Skin epidermis (tissue), 12 donors: ENCODE results near the gene SLC6A2.
A peak's percentile ranks its signal among the peaks of the same experiment; 100 is the strongest.
"Not testable (repeated sequence)": the region's sequence is repeated elsewhere in the genome, so short reads cannot be mapped to it uniquely, and the experiment has no call there.

Experiments used
- H3K27ac ChIP-seq, 21 experiments: fragments of 200-600 bp; sonication (generic) in 11 of 21; one replicate each; pipeline ENCODE4 v1.5.0; 2020; ENCODE audit warnings: mild to moderate bottlenecking in 3 of 21, inconsistent platforms in 2 of 21, moderate library complexity in 2 of 21
- H3K4me3 ChIP-seq, 7 experiments: fragments of 200-600 bp; sonication (generic) in 2 of 7; one replicate each; pipeline ENCODE4 v1.5.0; 2020; ENCODE audit warnings: inconsistent platforms in 2 of 7, mild to moderate bottlenecking in 2 of 7, moderate library complexity in 1 of 7

The SLC6A2 gene

DNA sequence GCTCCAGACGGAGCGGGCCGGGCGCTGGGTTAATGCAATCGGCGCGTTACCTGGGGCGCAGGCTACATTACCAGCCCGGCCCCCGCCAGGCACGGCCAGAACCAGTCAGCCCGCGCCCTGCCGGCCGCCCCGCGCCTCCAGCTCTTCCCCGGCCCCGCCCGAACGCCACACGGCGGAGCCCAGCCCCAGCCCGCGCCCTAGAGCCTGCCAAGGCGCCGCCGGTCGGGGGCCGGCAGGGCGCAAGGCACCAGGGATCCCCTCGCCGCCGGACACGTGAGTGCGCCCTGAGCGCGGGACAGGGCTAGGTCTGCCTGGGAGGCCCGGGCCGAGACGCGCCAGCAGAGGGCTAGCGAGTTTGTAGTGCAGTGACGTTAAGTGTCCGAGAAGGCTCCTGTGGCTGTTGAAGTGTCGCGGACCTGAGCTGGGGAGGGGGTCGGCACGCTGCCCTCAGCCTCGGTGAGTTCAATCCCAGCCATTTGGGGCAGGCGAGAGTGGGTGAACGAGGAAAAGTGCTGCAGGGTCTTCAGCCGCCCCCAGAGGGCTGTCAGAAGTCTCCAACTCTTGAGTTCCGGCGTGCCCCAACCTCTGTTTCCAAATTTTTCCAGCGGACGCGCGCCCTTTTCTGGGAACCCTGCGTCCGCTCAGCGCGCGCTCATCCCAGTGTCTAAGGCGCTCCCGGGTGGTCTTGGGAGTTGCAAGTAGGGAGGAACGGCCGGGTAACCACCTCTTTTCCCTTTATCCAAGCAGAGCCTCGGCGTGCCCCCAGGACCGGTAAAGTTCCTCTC, at the start of gene SLC6A2:
Gene SLC6A2 (plus strand): TSS at position 92 of the 785 bp plus-strand sequence. CDS start 707 bp downstream, outside the sequence.
- no peak within 1 kb of the TSS for H3K27ac ChIP-seq
- H3K4me3 ChIP-seq = peak within 1 kb of the TSS; percentile 11 to 41 (median 20)

DNA sequence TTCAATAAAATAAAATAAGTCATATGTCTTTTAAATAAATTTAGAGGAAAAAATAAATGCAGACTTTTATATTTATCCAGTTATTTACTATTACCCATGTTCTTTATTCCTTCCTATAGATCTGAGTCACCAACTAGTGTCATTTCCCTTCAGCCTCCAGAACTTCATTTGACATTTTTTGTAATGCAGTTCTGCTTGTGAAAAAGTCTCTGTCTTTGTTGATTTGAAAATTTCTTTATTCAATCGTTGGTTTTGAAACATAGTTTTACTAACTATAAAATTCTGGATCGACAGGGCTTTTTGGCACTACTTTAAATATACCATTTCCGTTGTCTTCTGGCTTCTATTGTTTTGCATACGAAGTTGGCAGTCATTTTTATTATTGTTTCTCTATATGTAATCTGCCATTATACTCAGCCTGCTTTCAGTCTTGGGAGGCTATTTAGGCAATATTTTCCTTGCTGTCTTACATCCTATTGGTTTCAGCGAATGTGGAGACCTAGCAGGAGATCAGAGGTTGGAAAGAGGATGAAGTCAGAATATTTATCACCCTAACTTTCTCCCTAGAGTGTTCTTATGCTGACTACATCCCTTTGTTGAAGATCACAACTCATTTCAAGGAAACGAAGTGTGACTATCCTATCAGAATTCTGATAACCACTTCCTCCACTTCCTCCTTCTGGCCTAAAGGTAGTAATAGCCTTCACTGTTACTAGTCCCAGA, 42.0 kb upstream of the SLC6A2 start:
- Histone ChIP-seq H3K4me3 (no peak overlapping the region), H3K27ac (no peak overlapping the region)

DNA sequence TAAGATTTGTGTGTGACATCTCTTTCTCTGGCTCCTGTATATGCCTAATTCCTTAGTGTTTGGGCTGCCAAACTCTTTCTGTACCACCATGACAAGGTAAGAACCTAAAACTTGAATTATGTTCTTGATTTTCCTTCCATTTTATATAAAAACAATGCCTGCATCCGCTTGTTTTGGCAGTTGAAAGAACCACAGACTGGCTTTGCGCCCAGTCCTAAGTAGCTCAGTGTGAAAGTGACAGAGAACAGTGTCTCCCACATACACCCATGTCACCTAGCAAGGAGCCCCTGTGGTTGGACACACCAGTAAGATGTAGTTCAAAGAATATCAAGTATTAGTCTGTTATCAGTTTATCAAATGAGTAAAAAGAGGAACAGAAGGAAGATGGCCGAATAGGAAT, 40.7 kb upstream of the SLC6A2 start:
- Histone ChIP-seq H3K4me3 (no peak overlapping the region), H3K27ac (no peak overlapping the region)

DNA sequence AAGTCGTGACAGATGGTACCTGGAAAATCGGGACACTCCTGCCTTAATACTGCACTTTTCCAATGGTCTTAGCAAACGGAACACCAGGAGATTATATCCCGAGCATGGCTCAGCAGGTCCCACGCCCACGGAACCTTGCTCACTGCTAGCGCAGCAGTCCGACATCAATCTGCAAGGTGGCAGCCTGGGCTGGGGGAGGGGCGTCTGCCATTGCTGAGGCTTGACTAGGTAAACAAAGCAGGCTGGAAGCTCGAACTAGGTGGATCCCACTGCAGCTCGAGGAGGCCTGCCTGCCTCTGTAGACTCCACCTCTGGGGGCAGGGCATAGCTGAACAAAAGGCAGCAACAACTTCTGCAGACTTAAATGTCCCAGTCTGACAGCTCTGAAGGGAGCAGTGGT, 40.1 kb upstream of the SLC6A2 start:
- not testable (repeated sequence) for H3K27ac ChIP-seq, H3K4me3 ChIP-seq

DNA sequence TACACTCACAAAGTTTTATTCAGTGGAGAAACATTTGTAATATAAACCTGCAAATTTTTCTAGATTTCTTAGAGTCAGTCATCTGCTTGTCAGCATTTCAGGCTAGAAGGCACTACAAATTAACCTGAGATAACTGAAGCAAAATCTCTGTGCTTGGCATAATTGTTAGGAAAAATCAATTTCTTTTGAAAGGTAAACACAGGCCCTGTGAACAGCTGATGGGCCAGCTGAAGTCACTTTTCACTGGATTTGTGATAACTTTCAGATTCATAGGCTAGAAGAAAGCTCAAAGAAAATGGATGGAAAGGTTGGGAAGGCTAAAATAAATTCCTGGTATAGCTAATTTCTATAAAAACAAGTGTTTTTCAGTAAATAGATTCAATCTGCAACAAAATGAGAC, 34.0 kb upstream of the SLC6A2 start:
- no peak overlapping the region for H3K27ac ChIP-seq
- H3K4me3 ChIP-seq = no peak overlapping the region

DNA sequence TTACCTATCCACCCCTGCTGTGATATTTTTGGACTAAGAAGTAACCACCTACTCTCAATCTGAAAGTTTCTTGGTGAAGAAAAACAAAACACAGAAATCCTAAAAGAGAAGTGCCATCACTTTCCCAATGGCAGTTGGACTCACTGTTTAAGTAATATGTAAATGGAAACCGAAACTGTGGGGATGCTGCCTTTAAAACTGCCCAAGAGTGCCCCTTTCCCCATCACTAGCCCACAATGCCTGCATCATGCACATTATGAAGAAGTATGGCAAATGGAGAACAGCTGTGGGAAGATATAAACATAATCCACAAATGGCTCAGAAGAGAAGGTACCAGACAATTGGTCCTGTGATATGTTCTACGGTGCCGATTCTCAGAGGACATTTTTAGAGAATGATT, 33.5 kb upstream of the SLC6A2 start:
- H3K4me3 ChIP-seq = no peak overlapping the region
- H3K27ac ChIP-seq = no peak overlapping the region

DNA sequence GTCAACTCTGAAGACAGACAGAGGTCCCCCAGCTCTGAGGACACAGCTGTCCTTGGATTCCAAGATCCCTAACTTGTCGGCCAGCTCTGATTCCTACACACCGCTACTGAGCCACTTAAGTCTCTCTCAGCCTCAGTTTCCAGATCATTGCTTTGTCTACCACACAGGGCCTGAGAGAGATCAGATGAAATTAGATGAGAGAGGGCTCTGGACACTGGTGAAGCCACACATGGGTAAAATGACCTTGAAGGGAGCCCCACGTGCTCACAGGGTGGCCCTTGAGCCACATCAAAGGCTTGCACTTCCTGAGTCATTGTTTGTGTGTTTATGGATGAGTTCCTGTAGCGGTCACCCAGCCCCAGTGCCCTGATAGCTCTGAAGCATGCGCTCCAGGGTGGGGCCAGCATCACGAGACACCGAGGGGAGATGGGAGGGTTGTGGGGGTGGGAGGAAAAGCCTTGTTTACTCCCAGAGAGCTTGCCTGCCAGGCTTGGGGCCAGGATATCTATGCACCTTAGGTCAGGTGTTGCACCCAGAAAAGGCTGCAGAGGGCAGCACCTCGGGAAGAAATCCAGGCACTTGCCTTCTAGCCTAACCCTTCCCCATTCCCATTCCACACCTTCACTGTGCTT, 32.7 kb upstream of the SLC6A2 start:
- no peak overlapping the region for H3K27ac ChIP-seq
- no peak overlapping the region for H3K4me3 ChIP-seq

DNA sequence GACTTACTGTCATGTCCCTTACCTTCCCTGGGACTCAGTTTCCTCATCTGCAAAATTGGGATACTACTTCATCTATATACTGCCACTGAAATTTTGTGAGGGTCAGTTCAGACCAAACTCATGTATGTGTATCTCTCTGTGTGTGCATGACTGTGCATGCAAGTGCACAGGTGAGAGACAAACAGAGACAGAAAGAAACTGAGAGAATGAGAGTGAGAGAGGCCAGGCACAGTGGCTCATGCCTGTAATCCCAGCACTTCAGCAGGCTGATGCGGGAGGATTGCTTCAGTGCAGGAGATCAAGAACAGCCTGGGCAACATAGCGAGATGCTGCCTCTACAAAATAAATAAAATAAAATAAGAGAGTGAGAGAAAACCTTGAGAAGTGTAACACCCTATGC, 32.1 kb upstream of the SLC6A2 start:
- Histone ChIP-seq H3K27ac (no peak overlapping the region), H3K4me3 (no peak overlapping the region)

DNA sequence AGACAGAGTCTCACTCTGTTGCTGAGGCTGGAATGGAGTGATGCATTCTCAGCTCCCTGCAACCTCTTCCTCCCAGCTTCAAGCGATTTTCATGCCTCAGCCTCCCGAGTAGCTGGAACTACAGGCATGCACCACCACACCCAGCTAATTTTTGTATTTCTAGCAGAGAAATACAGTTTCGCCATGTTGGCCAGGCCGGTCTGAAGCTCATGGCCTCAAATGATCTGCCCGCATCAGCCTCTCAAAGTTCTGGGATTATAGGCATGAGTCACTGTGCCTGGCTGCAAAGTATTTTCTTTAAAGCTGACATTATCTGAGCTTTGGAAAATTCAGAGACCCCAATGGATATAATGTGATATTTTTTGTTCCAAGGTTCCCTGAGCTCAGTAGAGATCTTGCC, 31.1 kb upstream of the SLC6A2 start:
- Histone ChIP-seq H3K4me3 (no peak overlapping the region), H3K27ac (no peak overlapping the region)

DNA sequence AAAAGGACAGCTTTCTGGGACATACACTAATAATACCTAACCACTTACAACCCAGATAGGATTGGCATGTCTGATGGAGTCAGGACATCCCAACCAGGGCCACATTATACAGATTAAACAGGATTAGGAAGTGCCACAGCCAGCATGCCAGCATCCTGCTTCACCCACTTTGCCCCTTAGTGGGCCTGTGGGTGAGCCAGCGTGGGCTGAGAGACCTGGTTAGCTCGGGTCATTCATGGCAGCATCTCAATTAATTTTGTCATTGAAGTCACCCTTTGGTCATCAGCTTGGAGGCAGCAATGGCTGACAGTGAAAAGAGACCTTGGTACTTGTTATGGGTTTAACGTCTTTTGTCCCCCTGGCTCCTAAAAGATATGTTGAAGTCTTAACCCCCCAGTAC, 29.9 kb upstream of the SLC6A2 start:
- H3K4me3 ChIP-seq = no peak overlapping the region
- no peak overlapping the region for H3K27ac ChIP-seq

DNA sequence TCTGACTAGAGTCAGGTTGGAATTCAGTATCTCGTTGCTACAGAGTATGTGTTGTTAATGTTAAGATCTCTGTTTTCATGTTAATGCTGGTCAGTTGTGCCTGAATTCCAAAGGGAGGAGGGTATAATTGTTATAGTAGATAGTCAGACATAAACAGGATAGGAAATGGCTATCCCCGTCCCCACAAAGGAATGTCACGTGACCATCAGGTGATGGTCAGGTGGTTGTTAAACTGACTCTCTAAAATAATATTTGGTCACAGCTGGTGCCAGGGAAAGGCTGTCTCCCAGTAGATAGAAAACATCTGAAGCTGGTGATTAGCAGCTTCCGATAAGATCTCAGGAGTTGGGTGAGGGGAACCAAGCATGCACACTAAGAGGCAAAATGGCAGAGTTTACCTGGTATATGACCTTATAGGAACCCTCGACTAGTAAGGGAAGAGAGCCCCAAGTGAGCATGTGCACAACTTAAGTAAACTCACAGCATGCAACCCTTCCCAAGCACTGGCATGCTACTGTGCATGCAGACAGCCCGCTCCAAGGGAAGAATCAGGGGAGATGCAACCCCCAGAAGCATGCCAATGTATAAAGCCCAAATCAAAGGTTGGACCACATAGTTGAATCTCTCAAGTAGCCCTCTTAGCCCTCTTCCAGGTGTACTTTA, 27.4 kb upstream of the SLC6A2 start:
- H3K4me3 ChIP-seq = no peak overlapping the region
- H3K27ac ChIP-seq = no peak overlapping the region

DNA sequence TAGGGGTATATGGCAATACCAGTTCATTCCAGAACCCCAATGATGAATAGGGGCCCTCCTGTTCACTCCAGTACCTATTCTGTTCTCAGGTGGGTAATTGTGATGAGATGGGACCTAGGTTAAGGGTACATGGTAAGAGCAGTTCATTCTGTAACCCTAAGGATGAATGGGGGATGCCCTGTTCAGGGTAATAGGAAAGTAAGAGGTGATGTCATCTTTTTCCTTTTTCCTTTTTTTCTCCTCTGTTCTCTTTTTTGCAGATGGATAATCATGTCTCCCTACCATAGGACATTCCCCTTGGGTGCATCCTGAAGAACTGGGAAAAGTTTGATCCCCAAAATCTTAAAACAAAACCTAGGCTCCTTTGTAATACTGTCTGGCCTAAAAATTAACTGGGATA, 25.0 kb upstream of the SLC6A2 start:
- H3K4me3 ChIP-seq = no peak overlapping the region
- no peak overlapping the region for H3K27ac ChIP-seq

DNA sequence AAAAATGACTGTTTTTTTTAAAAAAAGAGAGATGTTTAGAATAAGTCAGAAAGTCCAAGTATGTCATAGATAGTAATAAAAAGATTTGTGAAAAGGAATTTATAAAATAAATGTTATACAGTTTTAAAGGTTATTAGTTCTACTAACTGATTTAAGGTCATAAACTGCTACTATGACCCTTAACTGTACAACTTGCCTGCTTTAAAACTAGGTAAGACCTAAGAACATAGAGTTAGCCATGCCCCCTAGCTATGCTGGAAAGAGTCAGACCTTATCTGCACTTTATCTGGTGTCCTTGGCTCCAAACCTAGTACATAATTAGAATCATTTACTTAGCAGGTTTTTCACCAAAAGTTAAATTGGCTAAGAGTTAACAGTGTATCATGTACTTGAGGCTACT, 23.5 kb upstream of the SLC6A2 start:
- Histone ChIP-seq H3K4me3 (no peak overlapping the region), H3K27ac (no peak overlapping the region)

DNA sequence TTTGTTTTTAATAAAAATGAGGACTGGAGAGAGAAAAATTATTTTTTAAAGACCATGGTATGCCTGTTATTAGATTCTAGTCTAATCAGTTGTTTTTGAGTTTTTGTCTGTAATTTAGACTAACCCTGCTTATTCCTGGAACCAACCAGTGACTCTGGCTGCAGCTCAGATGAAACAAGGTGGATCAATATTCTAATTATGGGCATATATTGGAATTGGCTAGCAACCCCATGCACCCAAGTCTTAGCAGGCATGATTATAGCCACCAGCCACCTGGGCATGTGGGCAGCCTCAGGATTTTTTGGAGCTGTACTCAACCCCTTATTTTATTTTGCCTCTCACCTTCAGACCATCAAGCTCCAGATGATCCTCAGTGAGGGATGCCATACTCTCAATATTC, 21.6 kb upstream of the SLC6A2 start:
- Histone ChIP-seq H3K4me3 (no peak overlapping the region), H3K27ac (no peak overlapping the region)

DNA sequence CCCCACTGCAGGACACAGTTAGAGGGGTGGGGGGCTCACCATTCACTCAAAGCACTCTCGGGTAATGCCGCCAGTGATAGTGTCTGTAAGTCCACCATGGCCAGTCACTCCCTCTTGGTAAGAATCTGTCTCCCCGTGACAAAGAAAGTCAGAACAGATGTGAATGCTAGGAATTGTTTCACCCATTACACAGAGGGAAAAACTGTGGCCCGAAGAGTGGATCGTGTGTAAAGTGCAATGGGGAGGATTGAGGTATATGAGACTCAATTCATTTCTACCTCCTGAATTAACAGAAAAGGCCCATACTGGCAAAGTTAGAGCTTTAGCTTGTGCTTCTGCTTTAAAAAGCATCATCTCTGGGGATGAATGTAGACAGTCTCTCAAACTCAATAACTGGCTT, 17.5 kb upstream of the SLC6A2 start:
- Histone ChIP-seq H3K4me3 (no peak overlapping the region), H3K27ac (no peak overlapping the region)

DNA sequence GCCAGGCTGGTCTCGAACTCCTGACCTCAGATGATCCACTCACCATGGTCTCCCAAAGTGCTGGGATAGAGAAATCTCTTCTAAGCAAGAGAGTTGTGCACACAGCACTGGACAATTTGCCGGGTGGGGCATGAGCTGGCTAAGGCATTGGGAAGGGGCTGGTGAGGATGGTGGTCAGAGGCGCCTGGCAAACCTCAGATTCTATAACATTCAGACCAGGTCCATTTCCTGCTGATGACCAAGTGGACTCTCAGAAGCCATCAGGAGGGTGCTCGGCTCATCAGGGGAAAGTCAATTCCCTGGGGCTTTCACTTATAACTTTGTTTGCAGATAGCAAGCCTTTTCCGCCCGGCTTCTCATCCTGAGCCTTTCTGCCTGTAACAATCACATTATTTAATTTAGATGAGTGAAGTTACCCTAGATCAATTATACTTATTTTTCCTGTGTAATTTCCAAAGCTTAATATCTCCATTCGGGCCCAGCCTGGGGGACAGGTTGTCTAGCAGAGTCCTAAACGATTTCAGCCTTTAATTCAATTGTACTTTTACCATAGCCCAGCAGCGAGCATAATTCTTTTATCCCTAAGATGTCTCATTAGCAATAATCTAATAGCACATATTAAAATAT, 15.0 kb upstream of the SLC6A2 start:
- no peak overlapping the region for H3K4me3 ChIP-seq
- H3K27ac ChIP-seq = no peak overlapping the region

DNA sequence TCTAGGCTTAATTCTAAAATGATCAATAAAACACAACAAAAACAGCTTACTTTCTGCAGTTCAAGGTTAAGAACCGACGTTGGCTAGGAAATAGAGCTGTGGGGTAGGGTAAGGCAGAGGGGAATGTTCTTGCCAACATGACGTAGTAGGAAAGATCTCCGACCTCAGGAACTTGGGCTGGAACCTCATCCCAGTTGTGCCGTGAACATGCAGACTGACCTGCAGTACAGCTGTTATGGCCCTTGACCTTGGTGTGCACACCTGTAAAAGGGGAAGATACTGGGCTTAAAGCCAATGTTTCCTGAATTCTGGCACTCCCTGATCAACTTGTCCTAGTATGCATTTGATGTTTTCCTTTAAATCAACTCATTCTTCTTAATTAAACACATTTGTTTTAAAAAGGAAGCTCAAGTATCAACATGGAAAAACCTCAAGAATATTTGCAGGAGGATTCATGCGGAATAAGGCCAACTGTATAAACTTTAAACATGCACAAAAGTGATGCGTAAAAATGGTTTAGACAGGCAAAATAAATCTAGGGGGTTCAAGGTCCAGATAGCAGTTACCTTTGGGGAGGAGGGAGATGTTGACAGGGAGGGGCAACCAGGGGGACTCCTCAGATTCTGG, 14.2 kb upstream of the SLC6A2 start:
- no peak overlapping the region for H3K27ac ChIP-seq

DNA sequence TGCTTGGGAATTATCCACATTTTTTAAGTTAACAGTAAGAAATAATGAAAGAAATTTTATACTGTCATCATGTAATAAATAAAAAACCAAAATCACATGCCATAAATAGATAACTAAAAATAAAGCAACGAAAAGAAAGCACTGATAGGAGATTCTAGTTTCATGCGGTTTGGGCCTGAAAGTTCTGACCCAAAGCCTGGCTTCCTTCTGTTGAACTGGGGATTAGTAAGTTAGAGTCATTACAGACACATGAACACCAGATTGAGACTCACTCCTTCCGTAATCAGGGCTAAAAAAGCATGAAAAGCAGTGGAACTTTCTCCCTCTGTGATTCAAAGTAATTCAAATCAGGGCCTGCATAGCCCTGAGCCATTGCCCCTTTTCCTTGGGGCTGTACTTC, 13.2 kb upstream of the SLC6A2 start:
- no peak overlapping the region for H3K27ac ChIP-seq
- H3K4me3 ChIP-seq = no peak overlapping the region

More for the DNA sequence above, 14.2 kb upstream of the SLC6A2 start:
- H3K4me3 ChIP-seq = no peak overlapping the region

DNA sequence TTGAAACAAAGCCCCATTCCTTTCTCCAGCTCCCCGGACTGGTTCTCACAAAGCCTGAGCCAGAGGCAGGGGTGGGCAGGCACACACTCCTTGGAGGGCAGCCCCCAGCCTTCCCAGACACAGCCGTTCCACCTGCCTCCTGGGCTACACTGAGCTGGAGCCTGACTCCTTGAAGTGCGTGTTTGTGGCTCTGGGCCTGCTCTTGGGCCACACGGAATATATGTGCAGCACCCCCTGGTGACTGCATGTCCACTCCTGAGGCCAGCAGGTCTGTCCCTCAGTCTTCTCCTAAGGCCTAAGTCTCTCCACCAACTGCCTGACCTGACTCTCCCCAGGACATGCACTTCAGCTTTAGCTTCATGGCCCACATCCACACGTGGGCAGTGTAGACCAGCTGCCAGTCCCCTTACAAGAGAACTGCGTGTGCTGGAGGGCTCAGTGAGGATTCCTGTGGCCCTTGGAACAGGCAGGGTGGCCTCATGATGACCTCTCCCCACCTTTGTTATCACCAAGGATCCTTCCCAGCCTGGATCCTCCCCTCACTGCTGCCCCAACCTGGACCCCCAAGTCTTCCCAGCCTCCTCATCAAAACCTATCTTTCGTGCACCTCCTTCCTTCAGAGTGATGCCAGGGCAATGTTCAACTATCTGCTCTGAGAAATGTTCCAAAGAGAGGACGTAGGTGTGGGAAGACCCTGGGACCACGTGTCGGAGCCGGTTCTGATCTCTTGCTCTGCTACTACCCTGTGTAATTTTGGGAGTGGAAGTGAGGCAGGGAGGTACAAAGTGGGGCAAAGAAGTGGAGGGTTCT, 12.4 kb upstream of the SLC6A2 start:
- Histone ChIP-seq H3K27ac (no peak overlapping the region), H3K4me3 (no peak overlapping the region)
